CD14-positive monocyte (primary cell): ENCODE data around the gene TRIM33. TPM values are rescaled to one million over a fixed set of nuclear protein-coding genes. Genes with fewer than 3 reads are reported as not detected.

ENCODE experiments used
- DNase-seq, 3 donors: peaks; one replicate each; pipeline ENCODE4 v3.0.0-alpha.2; 2011 to 2022
- H2AFZ ChIP-seq: 2 replicates; pipeline ENCODE4 v1.6.0; 2012; ENCODE audit warnings: mild to moderate bottlenecking, low read depth, low read length, inconsistent platforms; ENCODE audit not compliant: insufficient read depth, poor library complexity, severe bottlenecking
- H3K27ac ChIP-seq, 2 donors: 1 replicate in 1 of 2; 2 replicates in 1 of 2; pipeline ENCODE4 v1.5.1; 2012 to 2013; ENCODE audit warnings: low read length in 2 of 2, control low read depth in 1 of 2, inconsistent platforms in 1 of 2, low read depth in 1 of 2, mild to moderate bottlenecking in 1 of 2
- H3K27me3 ChIP-seq, 2 donors: one replicate each; pipeline versions ENCODE4 v1.6.0 to v1.6.1; 2011 to 2013; ENCODE audit warnings: low read length in 2 of 2; ENCODE audit not compliant: control insufficient read depth in 2 of 2, insufficient read depth in 2 of 2
- H3K36me3 ChIP-seq, 2 donors: replicated peaks in 1 of 2; 1 replicate in 1 of 2; 2 replicates in 1 of 2; pipeline versions ENCODE4 v1.5.1 to v1.6.1; 2012 to 2013; ENCODE audit warnings: low read length in 2 of 2, control low read depth in 1 of 2, inconsistent platforms in 1 of 2, mild to moderate bottlenecking in 1 of 2; ENCODE audit not compliant: insufficient read depth in 2 of 2, control insufficient read depth in 1 of 2
- H3K4me1 ChIP-seq, 2 donors: 1 replicate in 1 of 2; 2 replicates in 1 of 2; pipeline versions ENCODE4 v1.5.1 to v1.6.1; 2012 to 2013; ENCODE audit warnings: low read length in 2 of 2, control low read depth in 1 of 2, inconsistent platforms in 1 of 2, mild to moderate bottlenecking in 1 of 2, moderate library complexity in 1 of 2; ENCODE audit not compliant: insufficient read depth in 2 of 2, control insufficient read depth in 1 of 2
- H3K4me2 ChIP-seq: replicated peaks from 2 replicates; pipeline ENCODE3; 2012; ENCODE audit warnings: low read length, moderate library complexity, mild to moderate bottlenecking; ENCODE audit not compliant: poor library complexity, severe bottlenecking; ENCODE audit errors: extremely low read depth
- H3K4me3 ChIP-seq, 3 experiments: fragments of 200-600 bp in 1 of 3; sonication (generic) in 1 of 3; replicated peaks in 1 of 3; 1 replicate in 2 of 3; 2 replicates in 1 of 3; pipeline ENCODE4 v1.5.1; 2011 to 2013; ENCODE audit warnings: low read length in 3 of 3, mild to moderate bottlenecking in 3 of 3, control low read depth in 2 of 3, low read depth in 2 of 3, inconsistent platforms in 1 of 3, moderate library complexity in 1 of 3
- H3K79me2 ChIP-seq: 2 replicates; pipeline ENCODE4 v1.6.0; 2012; ENCODE audit warnings: mild to moderate bottlenecking, control low read depth, inconsistent platforms, low read length, moderate library complexity; ENCODE audit not compliant: insufficient read depth
- H3K9ac ChIP-seq: 2 replicates; pipeline ENCODE4 v1.6.0; 2017; ENCODE audit warnings: low read length, mild to moderate bottlenecking; ENCODE audit not compliant: insufficient read depth, poor library complexity, severe bottlenecking
- H3K9me3 ChIP-seq, 2 donors: replicated peaks in 1 of 2; 1 replicate in 1 of 2; 2 replicates in 1 of 2; pipeline versions ENCODE4 v1.5.1 to v1.6.1; 2012 to 2013; ENCODE audit warnings: low read length in 2 of 2, control low read depth in 1 of 2; ENCODE audit not compliant: control insufficient read depth in 1 of 2, insufficient read depth in 1 of 2
- H4K20me1 ChIP-seq: 2 replicates; pipeline ENCODE4 v1.6.0; 2012; ENCODE audit warnings: mild to moderate bottlenecking, low read length, control low read depth, moderate library complexity; ENCODE audit not compliant: insufficient read depth
- H3K27ac Mint-ChIP-seq, 7 donors: one replicate each; pipeline ENCODE4 v1.8.0; 2020; ENCODE audit warnings: mild to moderate bottlenecking in 7 of 7, mixed read lengths in 7 of 7, moderate library complexity in 6 of 7, inconsistent platforms in 2 of 7
- H3K27me3 Mint-ChIP-seq, 3 donors: one replicate each; pipeline ENCODE4 v1.8.0; 2021 to 2022; ENCODE audit warnings: low read depth in 3 of 3, mild to moderate bottlenecking in 3 of 3, mixed read lengths in 3 of 3, moderate library complexity in 3 of 3, inconsistent platforms in 1 of 3
- H3K36me3 Mint-ChIP-seq, 2 donors: one replicate each; pipeline ENCODE4 v1.8.0; 2020; ENCODE audit warnings: mixed read lengths in 2 of 2, inconsistent platforms in 1 of 2, mild to moderate bottlenecking in 1 of 2
- H3K4me1 Mint-ChIP-seq: one replicate; pipeline ENCODE4 v1.8.0; 2020; ENCODE audit warnings: mild to moderate bottlenecking, mixed read lengths
- H3K4me3 Mint-ChIP-seq, 2 donors: one replicate each; pipeline ENCODE4 v1.8.0; 2020; ENCODE audit warnings: mild to moderate bottlenecking in 2 of 2, mixed read lengths in 2 of 2, moderate library complexity in 1 of 2
- H3K9me3 Mint-ChIP-seq, 7 donors: one replicate each; pipeline ENCODE4 v1.8.0; 2020 to 2022; ENCODE audit warnings: mixed read lengths in 7 of 7, mild to moderate bottlenecking in 6 of 7, moderate library complexity in 6 of 7, inconsistent platforms in 2 of 7
- WGBS: methylation state at CpG from one replicate; pipeline ENCODE4 v1.1.5; 2013; ENCODE audit warnings: missing lambda C conversion rate; ENCODE audit not compliant: insufficient coverage; 5-methylcytosine and 5-hydroxymethylcytosine counted together
- intact Hi-C, 2 donors: fragments of 100-400 bp; cut with micrococcal nuclease; formaldehyde crosslinking; loops; one replicate each; pipeline versions ENCODE4 v1.15.0 to v1.15.1; 2023
- polyA plus RNA-seq, 3 donors: library from polyadenylated mRNA; depleted of rRNA in 1 of 3; unstranded in 2 of 3; stranded (reverse) in 1 of 3; fragments of 300-500 nt in 2 of 3; fragments of >200 nt in 1 of 3; fragmentation: Illumina TruSeq in 2 of 3; gene quantifications; 1 replicate in 2 of 3; 2 replicates in 1 of 3; pipeline ENCODE4 v1.2.3, GENCODE V29; 2012 to 2021
- TF ChIP-seq, protein P1 (sequence below): fragments of 200-600 bp; IDR thresholded peaks from one replicate; pipeline ENCODE4 v1.8.0; 2022; ENCODE audit warnings: antibody characterized with exemption, mild to moderate bottlenecking

Gene TRIM33
- polyA plus RNA-seq, 3 donors = 11.8 to 16.5 (median 13.7) TPM

DNA sequence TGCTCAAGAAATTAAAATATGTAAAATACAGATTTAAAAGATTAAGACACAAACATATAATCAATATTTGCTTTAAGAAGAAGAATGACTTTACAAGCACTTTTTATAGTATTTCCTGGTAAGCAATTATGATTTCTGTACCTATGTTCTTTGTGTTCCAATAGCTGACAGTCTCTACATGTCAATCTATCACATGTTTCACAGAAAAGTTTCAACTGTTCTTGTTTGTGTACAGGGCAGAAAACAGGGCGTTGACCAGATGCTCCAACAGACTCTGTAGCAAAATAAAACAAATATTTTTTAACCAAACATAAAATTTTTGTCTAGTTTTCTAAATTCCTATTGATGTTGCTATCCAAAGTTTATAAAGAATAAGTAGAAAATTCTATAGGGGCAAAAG lies 48.0 kb downstream of the TRIM33 start:
- H2AFZ ChIP-seq = no peak overlapping the region
- H3K4me2 ChIP-seq = no peak overlapping the region
- H3K27me3 ChIP-seq = no peaks in the 10 kb centered on the region
- H4K20me1 ChIP-seq = peaks cover 42% of the 10 kb centered on the region
- intact Hi-C loops = no loop called here
- Mint-ChIP-seq H3K27me3 (no peaks in the 10 kb centered on the region), H3K36me3 (peaks cover 34 to 41% of the 10 kb centered on the region in 2 donors), H3K4me3 (no peak overlapping the region), H3K4me1 (peaks cover 23% of the 10 kb centered on the region), H3K9me3 (peaks cover 1 to 11% (median 6%) of the 10 kb centered on the region in 7 donors), H3K27ac (no peak overlapping the region)
- no peak overlapping the region for H3K27ac ChIP-seq
- no CpG with 5 or more reads among the region's 1 CpG for WGBS
- H3K4me3 ChIP-seq = no peak overlapping the region
- peaks cover 53% of the 10 kb centered on the region for H3K79me2 ChIP-seq
- H3K36me3 ChIP-seq = peaks cover 10 to 52% of the 10 kb centered on the region in 2 donors
- H3K4me1 ChIP-seq = peaks cover 15 to 20% of the 10 kb centered on the region in 2 donors
- peaks cover 6% of the 10 kb centered on the region in 2 donors for H3K9me3 ChIP-seq
- no peak overlapping the region for H3K9ac ChIP-seq
- TF ChIP-seq, protein P1, sequence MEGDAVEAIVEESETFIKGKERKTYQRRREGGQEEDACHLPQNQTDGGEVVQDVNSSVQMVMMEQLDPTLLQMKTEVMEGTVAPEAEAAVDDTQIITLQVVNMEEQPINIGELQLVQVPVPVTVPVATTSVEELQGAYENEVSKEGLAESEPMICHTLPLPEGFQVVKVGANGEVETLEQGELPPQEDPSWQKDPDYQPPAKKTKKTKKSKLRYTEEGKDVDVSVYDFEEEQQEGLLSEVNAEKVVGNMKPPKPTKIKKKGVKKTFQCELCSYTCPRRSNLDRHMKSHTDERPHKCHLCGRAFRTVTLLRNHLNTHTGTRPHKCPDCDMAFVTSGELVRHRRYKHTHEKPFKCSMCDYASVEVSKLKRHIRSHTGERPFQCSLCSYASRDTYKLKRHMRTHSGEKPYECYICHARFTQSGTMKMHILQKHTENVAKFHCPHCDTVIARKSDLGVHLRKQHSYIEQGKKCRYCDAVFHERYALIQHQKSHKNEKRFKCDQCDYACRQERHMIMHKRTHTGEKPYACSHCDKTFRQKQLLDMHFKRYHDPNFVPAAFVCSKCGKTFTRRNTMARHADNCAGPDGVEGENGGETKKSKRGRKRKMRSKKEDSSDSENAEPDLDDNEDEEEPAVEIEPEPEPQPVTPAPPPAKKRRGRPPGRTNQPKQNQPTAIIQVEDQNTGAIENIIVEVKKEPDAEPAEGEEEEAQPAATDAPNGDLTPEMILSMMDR = no peak
- DNase-seq = no peak

DNA sequence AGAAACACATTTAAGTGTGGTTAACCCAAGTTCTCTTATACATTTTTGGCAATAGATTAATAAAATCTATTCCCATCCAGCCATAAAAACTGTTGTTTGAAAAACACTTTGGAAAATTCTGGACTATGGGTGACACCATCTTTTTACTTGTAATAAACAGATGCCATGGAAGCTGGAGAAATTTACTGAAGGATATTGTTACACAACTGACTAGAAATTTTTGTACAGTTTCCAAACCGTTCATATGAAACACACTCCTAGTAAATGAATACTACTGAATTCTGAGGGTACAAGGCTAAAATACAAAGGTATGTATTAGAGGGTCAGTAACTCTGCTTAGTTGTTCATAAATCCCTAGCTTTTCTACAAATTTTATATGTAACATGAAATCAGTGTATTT lies 48.7 kb downstream of the TRIM33 start:
- no peak overlapping the region for H3K27ac Mint-ChIP-seq
- DNase-seq = no peak
- Histone ChIP-seq H3K4me2 (no peak overlapping the region), H3K4me1 (peaks cover 15 to 20% of the 10 kb centered on the region in 2 donors), H3K79me2 (peaks cover 47% of the 10 kb centered on the region), H3K27ac (no peak overlapping the region), H3K27me3 (no peaks in the 10 kb centered on the region), H3K36me3 (peaks cover 10 to 54% of the 10 kb centered on the region in 2 donors), H2AFZ (no peak overlapping the region), H3K9me3 (peaks cover 6% of the 10 kb centered on the region in 2 donors), H4K20me1 (peaks cover 35% of the 10 kb centered on the region), H3K9ac (no peak overlapping the region), H3K4me3 (no peak overlapping the region)
- TF ChIP-seq, protein P1 = no peak
- peaks cover 21% of the 10 kb centered on the region for H3K4me1 Mint-ChIP-seq
- no peaks in the 10 kb centered on the region for H3K27me3 Mint-ChIP-seq
- H3K36me3 Mint-ChIP-seq = peaks cover 38 to 45% of the 10 kb centered on the region in 2 donors
- no peak overlapping the region for H3K4me3 Mint-ChIP-seq
- no CpG with 5 or more reads among the region's 1 CpG for WGBS
- intact Hi-C loops = no loop called here
- H3K9me3 Mint-ChIP-seq = peaks cover 1 to 11% (median 6%) of the 10 kb centered on the region in 7 donors
